PFSK-1 (cell line): ENCODE measurements around the gene SPRY1.

Experiments used
- FOXP2 ChIP-seq: optimal IDR thresholded peaks from 2 replicates; pipeline ENCODE3; 2011; ENCODE audit warnings: borderline replicate concordance, control low read depth, inconsistent platforms; ENCODE audit not compliant: insufficient read depth; ENCODE audit errors: extremely low read length, extremely low read depth
- POLR2AphosphoS5 ChIP-seq: IDR thresholded peaks from 2 replicates; pipeline ENCODE4 v1.6.1; 2012; ENCODE audit warnings: low read depth, mild to moderate bottlenecking, control low read depth, low read length, moderate library complexity
- REST ChIP-seq, 2 experiments: IDR thresholded peaks; 2 replicates each; pipeline versions ENCODE4 v1.6.1 to v1.8.0; 2011 to 2012; ENCODE audit warnings: low read depth in 2 of 2, low read length in 2 of 2, control low read depth in 1 of 2, inconsistent platforms in 1 of 2, mild to moderate bottlenecking in 1 of 2, moderate library complexity in 1 of 2; ENCODE audit not compliant: insufficient read depth in 1 of 2
- SIN3A ChIP-seq: IDR thresholded peaks from 2 replicates; pipeline ENCODE4 v1.6.1; 2012; ENCODE audit warnings: mild to moderate bottlenecking, low read length, moderate library complexity, borderline replicate concordance; ENCODE audit not compliant: insufficient read depth
- TAF1 ChIP-seq: IDR thresholded peaks from 2 replicates; pipeline ENCODE4 v1.6.1; 2012; ENCODE audit warnings: low read length, control low read depth, borderline replicate concordance; ENCODE audit not compliant: insufficient read depth

DNA sequence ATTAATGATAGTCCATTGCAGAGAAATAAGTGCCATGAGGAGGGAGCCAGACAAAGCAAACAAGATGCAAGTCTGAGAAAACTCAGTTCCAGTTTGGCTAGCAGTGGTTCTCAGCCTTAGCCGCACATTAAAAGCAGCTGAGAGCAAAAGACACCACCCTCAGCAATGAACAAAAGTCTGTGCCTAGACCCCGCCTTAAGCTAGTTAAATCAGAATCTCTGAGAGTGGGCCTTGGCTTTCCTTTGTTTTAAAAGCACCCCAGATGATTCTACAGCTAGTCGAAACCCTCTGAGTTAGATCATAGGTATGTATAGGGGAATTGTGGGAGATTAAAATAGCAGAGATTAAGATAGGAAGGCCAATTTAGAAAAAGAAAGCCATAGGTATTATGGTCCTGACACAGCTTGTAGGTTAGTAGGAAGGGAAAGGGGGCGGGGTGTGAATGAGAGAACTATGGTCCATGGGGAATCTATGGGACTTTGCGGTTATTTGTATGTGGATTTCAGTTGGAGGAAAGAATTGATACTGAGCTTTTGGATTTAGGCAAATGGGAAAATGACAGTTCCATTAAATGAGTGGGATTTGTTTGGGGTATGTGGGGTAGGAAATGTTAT, 12.0 kb downstream of the SPRY1 start:
- no peak for TF ChIP-seq TAF1
- no peak for TF ChIP-seq SIN3A
- TF ChIP-seq REST (IDR thresholded peaks at IDR 0.05; ENCODE audit: insufficient read depth in 1 of 2, low read depth in 2 of 2, low read length in 2 of 2): no peak
- TF ChIP-seq POLR2AphosphoS5: no peak
- no peak for TF ChIP-seq FOXP2
